Peyer's patch (tissue), 4 donors: ENCODE data around the gene ACSL5. TPM values are rescaled to one million over a fixed set of nuclear protein-coding genes. Genes with fewer than 3 reads are reported as not detected.

Experiments
- DNase-seq, 3 donors: peaks; one replicate each; pipeline ENCODE4 v3.0.0-alpha.2; 2017 to 2019
- H3K27ac ChIP-seq, 4 donors: fragments of 200-600 bp; sonication (generic); one replicate each; pipeline ENCODE4 v1.5.1; 2016 to 2019
- H3K27me3 ChIP-seq, 2 donors: fragments of 200-600 bp; sonication (generic); one replicate each; pipeline ENCODE4 v1.5.1; 2019
- H3K36me3 ChIP-seq, 3 donors: fragments of 200-600 bp; sonication (generic); one replicate each; pipeline ENCODE4 v1.5.1; 2016 to 2019
- H3K4me1 ChIP-seq, 4 donors: fragments of 200-600 bp; sonication (generic); one replicate each; pipeline ENCODE4 v1.5.1; 2016 to 2019
- H3K4me3 ChIP-seq, 4 donors: fragments of 200-600 bp; sonication (generic); 1 replicate in 3 of 4; 2 replicates in 1 of 4; pipeline ENCODE4 v1.5.1; 2016 to 2019; ENCODE audit warnings: mild to moderate bottlenecking in 1 of 4
- H3K9me3 ChIP-seq, 4 donors: fragments of 200-600 bp; sonication (generic); one replicate each; pipeline ENCODE4 v1.5.1; 2016 to 2019; ENCODE audit warnings: mild to moderate bottlenecking in 1 of 4
- POLR2A ChIP-seq, 2 donors: fragments of 450-650 bp; IDR thresholded peaks; one replicate each; pipeline ENCODE4 v1.5.1; 2017; ENCODE audit warnings: antibody characterized with exemption in 2 of 2, mild to moderate bottlenecking in 2 of 2, moderate library complexity in 2 of 2
- total RNA-seq, 4 donors: library from RNA; depleted of rRNA; stranded (reverse); fragments of >200 nt; gene quantifications; one replicate each; pipeline ENCODE4 v1.1.0, GENCODE V29; 2016
- TF ChIP-seq, protein P1 (sequence below), 6 experiments: fragments of 450-650 bp in 4 of 6; fragments of 200-600 bp in 2 of 6; sonication (generic) in 1 of 6; IDR thresholded peaks; one replicate each; pipeline ENCODE4 v1.5.1; 2017 to 2019; ENCODE audit warnings: antibody characterized with exemption in 6 of 6, mild to moderate bottlenecking in 3 of 6, moderate library complexity in 1 of 6

ACSL5 gene
- total RNA-seq, 4 donors from 2014 or later = 133 to 1,137 (median 595) TPM

DNA sequence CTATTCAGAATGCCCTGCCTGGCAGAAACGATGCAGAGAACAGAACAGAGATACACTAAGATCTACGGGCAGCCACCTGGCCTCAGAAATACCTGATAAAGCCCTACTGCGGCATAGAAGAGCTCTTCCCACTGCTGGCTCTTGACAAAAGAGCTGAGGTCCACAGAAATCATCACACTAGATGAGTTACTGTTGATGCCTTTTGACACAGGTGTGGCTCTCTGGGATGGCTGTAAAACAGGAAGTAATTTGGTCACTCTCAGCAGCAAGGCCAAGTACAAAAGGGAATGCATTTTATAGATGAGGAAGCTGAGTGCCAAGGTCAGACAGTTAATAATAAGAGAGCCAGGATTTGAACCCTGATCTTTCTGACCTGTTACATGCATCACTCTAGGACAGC, 35.0 kb upstream of the ACSL5 start:
- Histone ChIP-seq H3K9me3 (no peaks in the 10 kb centered on the region), H3K36me3 (no peaks in the 10 kb centered on the region), H3K4me1 (peaks cover 0 to 13% (median 0%) of the 10 kb centered on the region in 4 donors), H3K27ac (peak overlapping the region in 3 of 4 donors; percentile 51 to 89 (median 70)), H3K4me3 (no peak overlapping the region), H3K27me3 (no peaks in the 10 kb centered on the region)
- peak in 1 of 3 donors; percentile 76 for DNase-seq
- peak in 1 of 2 donors; percentile 46 for TF ChIP-seq POLR2A (IDR thresholded peaks at IDR 0.05)
- TF ChIP-seq, protein P1, sequence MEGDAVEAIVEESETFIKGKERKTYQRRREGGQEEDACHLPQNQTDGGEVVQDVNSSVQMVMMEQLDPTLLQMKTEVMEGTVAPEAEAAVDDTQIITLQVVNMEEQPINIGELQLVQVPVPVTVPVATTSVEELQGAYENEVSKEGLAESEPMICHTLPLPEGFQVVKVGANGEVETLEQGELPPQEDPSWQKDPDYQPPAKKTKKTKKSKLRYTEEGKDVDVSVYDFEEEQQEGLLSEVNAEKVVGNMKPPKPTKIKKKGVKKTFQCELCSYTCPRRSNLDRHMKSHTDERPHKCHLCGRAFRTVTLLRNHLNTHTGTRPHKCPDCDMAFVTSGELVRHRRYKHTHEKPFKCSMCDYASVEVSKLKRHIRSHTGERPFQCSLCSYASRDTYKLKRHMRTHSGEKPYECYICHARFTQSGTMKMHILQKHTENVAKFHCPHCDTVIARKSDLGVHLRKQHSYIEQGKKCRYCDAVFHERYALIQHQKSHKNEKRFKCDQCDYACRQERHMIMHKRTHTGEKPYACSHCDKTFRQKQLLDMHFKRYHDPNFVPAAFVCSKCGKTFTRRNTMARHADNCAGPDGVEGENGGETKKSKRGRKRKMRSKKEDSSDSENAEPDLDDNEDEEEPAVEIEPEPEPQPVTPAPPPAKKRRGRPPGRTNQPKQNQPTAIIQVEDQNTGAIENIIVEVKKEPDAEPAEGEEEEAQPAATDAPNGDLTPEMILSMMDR (IDR thresholded peaks at IDR 0.05) = no peak

DNA sequence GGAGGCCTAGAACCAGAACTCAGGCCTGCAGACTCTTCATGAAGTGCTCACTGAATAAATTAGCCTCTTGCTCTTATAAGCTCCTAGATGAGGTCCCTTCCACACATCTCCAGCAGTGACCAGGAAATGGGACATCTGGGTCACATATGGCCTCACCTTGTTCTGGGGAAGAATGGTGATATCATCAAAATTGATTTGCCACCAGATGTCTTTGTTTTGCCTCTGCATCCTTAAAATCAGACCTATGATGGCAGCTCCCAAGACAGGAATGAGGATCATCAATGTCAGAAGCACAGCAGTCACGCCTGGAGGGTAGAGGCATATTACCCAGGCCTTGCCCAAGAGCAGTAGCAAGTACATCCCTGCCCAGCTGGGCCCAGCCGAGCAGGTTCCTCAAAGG, 33.3 kb upstream of the ACSL5 start:
- DNase-seq = no peak
- Histone ChIP-seq H3K27ac (no peak overlapping the region), H3K27me3 (no peaks in the 10 kb centered on the region), H3K36me3 (no peaks in the 10 kb centered on the region), H3K4me3 (no peak overlapping the region), H3K4me1 (peaks cover 0 to 9% (median 0%) of the 10 kb centered on the region in 4 donors), H3K9me3 (no peaks in the 10 kb centered on the region)
- no peak for TF ChIP-seq POLR2A (IDR thresholded peaks at IDR 0.05)
- TF ChIP-seq, protein P1 (IDR thresholded peaks at IDR 0.05) = no peak

DNA sequence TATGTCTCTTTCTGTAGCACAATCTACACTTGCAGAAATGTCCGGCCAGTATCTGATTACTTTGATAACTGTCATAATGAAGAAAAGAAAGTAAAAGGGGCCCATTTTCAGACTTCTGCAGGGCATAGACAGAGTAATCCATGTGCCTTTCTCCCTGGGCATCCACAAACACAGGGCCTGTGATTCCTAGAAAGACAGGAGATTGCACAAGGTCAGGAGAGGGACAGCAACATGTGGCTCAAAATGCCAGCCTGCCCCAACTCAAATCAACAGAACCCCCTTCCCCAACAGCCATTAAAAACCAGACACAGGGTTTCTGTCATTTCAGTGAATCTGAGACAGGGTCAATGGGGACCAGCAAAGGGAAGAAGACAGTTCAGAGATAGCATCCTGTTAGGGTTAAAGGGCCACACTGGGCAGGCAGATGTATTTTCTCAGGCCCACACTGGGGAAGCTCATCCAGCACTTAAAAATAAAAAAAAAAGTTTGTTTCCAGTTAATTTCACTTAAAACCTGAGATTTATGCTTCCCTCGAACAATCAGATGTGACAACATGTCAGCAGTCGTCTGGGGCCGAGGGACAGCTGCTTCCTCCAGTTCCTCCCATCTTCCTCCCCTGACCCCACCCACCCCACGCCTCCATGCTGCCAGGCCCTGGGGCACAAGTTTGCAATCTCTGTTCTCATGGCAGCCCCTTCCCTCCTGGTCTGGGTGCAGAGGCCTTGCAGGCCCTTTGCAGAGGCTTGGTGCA, 30.7 kb upstream of the ACSL5 start:
- H3K4me1 ChIP-seq = peaks cover 0 to 2% (median 0%) of the 10 kb centered on the region in 4 donors
- no peaks in the 10 kb centered on the region for H3K36me3 ChIP-seq
- H3K4me3 ChIP-seq = no peak overlapping the region
- H3K27me3 ChIP-seq = no peaks in the 10 kb centered on the region
- TF ChIP-seq POLR2A (IDR thresholded peaks at IDR 0.05) = no peak
- TF ChIP-seq, protein P1 (IDR thresholded peaks at IDR 0.05) = no peak
- no peak overlapping the region for H3K27ac ChIP-seq
- H3K9me3 ChIP-seq = no peaks in the 10 kb centered on the region
- no peak for DNase-seq

DNA sequence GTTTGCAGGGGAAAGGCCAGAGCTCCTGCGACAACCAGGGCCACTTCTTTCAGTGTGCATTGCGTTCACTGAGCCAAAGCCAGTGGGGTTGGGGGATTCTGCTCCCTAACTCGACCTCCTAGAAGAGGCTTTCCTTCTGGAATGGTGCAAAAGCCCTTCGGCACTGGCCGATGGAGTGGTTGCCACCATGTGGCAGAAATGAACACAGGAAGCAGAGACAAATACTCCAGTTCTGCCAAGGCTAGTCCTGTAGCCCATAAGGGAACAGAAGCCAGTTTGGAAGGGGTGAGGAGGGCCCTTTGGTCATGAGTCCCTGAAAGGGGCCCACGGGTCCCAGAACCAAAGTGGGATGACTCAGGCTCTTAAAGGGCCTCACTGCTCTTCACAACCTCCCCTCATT, 29.7 kb upstream of the ACSL5 start:
- Histone ChIP-seq H3K4me1 (no peaks in the 10 kb centered on the region), H3K4me3 (no peak overlapping the region), H3K27me3 (no peaks in the 10 kb centered on the region), H3K36me3 (no peaks in the 10 kb centered on the region), H3K9me3 (no peaks in the 10 kb centered on the region), H3K27ac (no peak overlapping the region)
- TF ChIP-seq, protein P1 (IDR thresholded peaks at IDR 0.05) = peak in 1 of 6 experiments; percentile 43
- TF ChIP-seq POLR2A (IDR thresholded peaks at IDR 0.05) = no peak
- DNase-seq = no peak

DNA sequence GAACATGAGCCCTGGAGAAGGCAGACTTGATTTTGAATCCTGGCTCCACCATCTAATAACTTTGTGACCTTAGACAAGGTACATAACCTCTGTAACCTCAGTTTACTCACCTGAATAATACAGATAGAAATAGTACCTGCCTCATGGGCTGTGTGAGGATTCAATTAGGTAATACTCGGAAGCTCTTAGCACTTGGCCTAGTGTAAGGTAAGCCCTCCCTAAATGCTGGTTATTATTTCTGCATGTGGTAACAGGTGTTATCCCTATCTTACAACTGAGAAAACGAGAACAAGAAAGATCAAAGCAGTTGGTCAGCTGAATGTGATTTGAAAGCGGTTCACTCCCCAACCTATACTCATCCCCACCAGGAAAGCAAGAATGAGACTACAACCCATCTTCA, 28.7 kb upstream of the ACSL5 start:
- no peak for TF ChIP-seq POLR2A (IDR thresholded peaks at IDR 0.05)
- TF ChIP-seq, protein P1 (IDR thresholded peaks at IDR 0.05) = no peak
- no peaks in the 10 kb centered on the region for H3K36me3 ChIP-seq
- no peaks in the 10 kb centered on the region for H3K27me3 ChIP-seq
- no peak for DNase-seq
- H3K4me3 ChIP-seq = no peak overlapping the region
- no peaks in the 10 kb centered on the region for H3K9me3 ChIP-seq
- H3K27ac ChIP-seq = no peak overlapping the region
- H3K4me1 ChIP-seq = no peaks in the 10 kb centered on the region
